DND-41 (cell line): ENCODE data around the gene MIAT.

Source experiments
- EZH2 ChIP-seq: IDR thresholded peaks from 3 replicates; pipeline ENCODE4 v1.6.1; 2012; ENCODE audit warnings: borderline replicate concordance, low read depth, mild to moderate bottlenecking, moderate library complexity, low read length, inconsistent platforms; ENCODE audit not compliant: severe bottlenecking
- TF ChIP-seq, protein P1 (sequence below): IDR thresholded peaks from 2 replicates; pipeline ENCODE4 v1.5.1; 2012; ENCODE audit warnings: borderline replicate concordance, low read length, moderate library complexity, mild to moderate bottlenecking; ENCODE audit not compliant: poor library complexity, severe bottlenecking; ENCODE audit errors: extremely low read depth

DNA sequence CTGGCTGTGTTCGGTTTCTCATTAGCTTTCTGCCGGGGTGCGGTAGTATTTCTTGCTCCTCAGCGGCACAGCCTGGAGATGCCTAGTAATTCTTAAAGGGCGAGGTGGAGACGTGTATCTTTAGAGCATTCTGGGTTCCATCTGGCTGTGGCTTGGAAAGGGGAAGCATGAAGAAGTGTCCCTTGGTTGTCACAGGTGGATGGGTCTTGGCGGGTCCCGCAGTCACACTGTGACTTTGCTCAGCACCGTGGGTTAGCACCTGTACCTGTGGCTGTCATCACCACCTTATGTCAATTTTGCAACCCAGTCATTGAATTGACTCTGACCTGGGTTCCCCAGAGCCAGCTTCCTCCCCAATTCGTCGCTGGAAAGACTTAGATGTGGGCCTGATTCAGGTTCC is 57.6 kb downstream of the MIAT start:
- TF ChIP-seq, protein P1, sequence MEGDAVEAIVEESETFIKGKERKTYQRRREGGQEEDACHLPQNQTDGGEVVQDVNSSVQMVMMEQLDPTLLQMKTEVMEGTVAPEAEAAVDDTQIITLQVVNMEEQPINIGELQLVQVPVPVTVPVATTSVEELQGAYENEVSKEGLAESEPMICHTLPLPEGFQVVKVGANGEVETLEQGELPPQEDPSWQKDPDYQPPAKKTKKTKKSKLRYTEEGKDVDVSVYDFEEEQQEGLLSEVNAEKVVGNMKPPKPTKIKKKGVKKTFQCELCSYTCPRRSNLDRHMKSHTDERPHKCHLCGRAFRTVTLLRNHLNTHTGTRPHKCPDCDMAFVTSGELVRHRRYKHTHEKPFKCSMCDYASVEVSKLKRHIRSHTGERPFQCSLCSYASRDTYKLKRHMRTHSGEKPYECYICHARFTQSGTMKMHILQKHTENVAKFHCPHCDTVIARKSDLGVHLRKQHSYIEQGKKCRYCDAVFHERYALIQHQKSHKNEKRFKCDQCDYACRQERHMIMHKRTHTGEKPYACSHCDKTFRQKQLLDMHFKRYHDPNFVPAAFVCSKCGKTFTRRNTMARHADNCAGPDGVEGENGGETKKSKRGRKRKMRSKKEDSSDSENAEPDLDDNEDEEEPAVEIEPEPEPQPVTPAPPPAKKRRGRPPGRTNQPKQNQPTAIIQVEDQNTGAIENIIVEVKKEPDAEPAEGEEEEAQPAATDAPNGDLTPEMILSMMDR = no peak
- no peak for TF ChIP-seq EZH2
